Measurements from ENCODE around the gene CYP2E1. TPM values are rescaled to one million over a fixed set of nuclear protein-coding genes. Genes with fewer than 3 reads are reported as not detected.

The CYP2E1 gene
- polyA plus RNA-seq, 1 of the 3 experiments (the other 2 are of a cell fraction) = 0.61 TPM

- ChIA-PET CTCF (no interaction called here), POLR2A (no interaction called here)
- H3K27me3 ChIP-seq (ENCODE audit: insufficient read depth) = no peaks in the 10 kb centered on the region
- no peaks in the 10 kb centered on the region for H3K36me3 ChIP-seq (replicated peaks in 1 of 2; ENCODE audit: control insufficient read depth in 1 of 2, insufficient read depth in 2 of 2, low read length in 1 of 2)
- H3K9me3 ChIP-seq = peaks cover 11% of the 10 kb centered on the region; the same call in 1 of the 2 replicates
- H3K79me2 ChIP-seq (ENCODE audit: insufficient read depth) = no peaks in the 10 kb centered on the region
- TF ChIP-seq USF1 (IDR thresholded peaks at IDR 0.05; ENCODE audit: borderline replicate concordance, low read depth) (no peak), RAD21 (IDR thresholded peaks at IDR 0.05; ENCODE audit: low read length) (no peak)
- H3K9me2 ChIP-seq = no peaks in the 10 kb centered on the region
- H3K4me3 ChIP-seq (ENCODE audit: low read depth in 2 of 2, low read length in 1 of 2) = no peak overlapping the region
- no peak overlapping the region for H3K9ac ChIP-seq
- H2AFZ ChIP-seq (ENCODE audit: low read depth) = no peak overlapping the region
- H3F3A ChIP-seq (replicated peaks; ENCODE audit: insufficient read depth) = no peaks in the 10 kb centered on the region
- no peak for DNase-seq
- no peaks in the 10 kb centered on the region for H3K4me1 ChIP-seq (ENCODE audit: control insufficient read depth in 1 of 2, insufficient read depth in 2 of 2, low read depth in 1 of 2, low read length in 1 of 2)
- H3K4me2 ChIP-seq = no peak overlapping the region
- no peaks in the 10 kb centered on the region for H4K20me1 ChIP-seq (ENCODE audit: insufficient read depth)
- H3K27ac ChIP-seq (ENCODE audit: low read depth in 2 of 2, low read length in 1 of 2) = no peak overlapping the region
Measured at GRCh38 chr10:133484818-133485217, 42.3 kb upstream of the CYP2E1 start.

GRCh38 chr10:133487085-133487484 lies 40.1 kb upstream of the CYP2E1 start:
- ChIA-PET CTCF (no interaction called here), POLR2A (no interaction called here)
- TF ChIP-seq TEAD4 (IDR thresholded peaks at IDR 0.05; ENCODE audit: borderline replicate concordance, insufficient read depth) (no peak), TCF12 (IDR thresholded peaks at IDR 0.05) (no peak), REST (IDR thresholded peaks at IDR 0.05; ENCODE audit: low read depth, low read length) (no peak), MXI1 (IDR thresholded peaks at IDR 0.05; ENCODE audit: low read depth, low read length) (no peak)
- H3K4me2 ChIP-seq = no peak overlapping the region
- no peak overlapping the region for H2AFZ ChIP-seq (ENCODE audit: low read depth)
- no peaks in the 10 kb centered on the region for H4K20me1 ChIP-seq (ENCODE audit: insufficient read depth)
- no peak overlapping the region for H3K27ac ChIP-seq (ENCODE audit: low read depth in 2 of 2, low read length in 1 of 2)
- no peak for DNase-seq
- no peaks in the 10 kb centered on the region for H3K36me3 ChIP-seq (replicated peaks in 1 of 2; ENCODE audit: control insufficient read depth in 1 of 2, insufficient read depth in 2 of 2, low read length in 1 of 2)
- no peak overlapping the region for H3K9ac ChIP-seq
- peaks cover 11% of the 10 kb centered on the region; the same call in 1 of the 2 replicates for H3K9me3 ChIP-seq
- H3K9me2 ChIP-seq = no peaks in the 10 kb centered on the region
- H3K27me3 ChIP-seq (ENCODE audit: insufficient read depth) = no peaks in the 10 kb centered on the region
- no peaks in the 10 kb centered on the region for H3K4me1 ChIP-seq (ENCODE audit: control insufficient read depth in 1 of 2, insufficient read depth in 2 of 2, low read depth in 1 of 2, low read length in 1 of 2)
- H3K4me3 ChIP-seq (ENCODE audit: low read depth in 2 of 2, low read length in 1 of 2) = no peak overlapping the region
- no peaks in the 10 kb centered on the region for H3F3A ChIP-seq (replicated peaks; ENCODE audit: insufficient read depth)
- H3K79me2 ChIP-seq (ENCODE audit: insufficient read depth) = no peaks in the 10 kb centered on the region

- DNase-seq = no peak
- H4K20me1 ChIP-seq (ENCODE audit: insufficient read depth) = no peaks in the 10 kb centered on the region
- no peaks in the 10 kb centered on the region for H3K36me3 ChIP-seq (replicated peaks in 1 of 2; ENCODE audit: control insufficient read depth in 1 of 2, insufficient read depth in 2 of 2, low read length in 1 of 2)
- H3K9ac ChIP-seq = no peak overlapping the region
- H3K4me1 ChIP-seq (ENCODE audit: control insufficient read depth in 1 of 2, insufficient read depth in 2 of 2, low read depth in 1 of 2, low read length in 1 of 2) = no peaks in the 10 kb centered on the region
- H3K9me2 ChIP-seq = no peaks in the 10 kb centered on the region
- CTCF ChIA-PET = no interaction called here
- H3K9me3 ChIP-seq = peaks cover 11% of the 10 kb centered on the region; the same call in 1 of the 2 replicates
- H3K4me2 ChIP-seq = no peak overlapping the region
- H3F3A ChIP-seq (replicated peaks; ENCODE audit: insufficient read depth) = no peaks in the 10 kb centered on the region
- no peak overlapping the region for H2AFZ ChIP-seq (ENCODE audit: low read depth)
- H3K4me3 ChIP-seq (ENCODE audit: low read depth in 2 of 2, low read length in 1 of 2) = no peak overlapping the region
- POLR2A ChIA-PET = no interaction called here
- no peaks in the 10 kb centered on the region for H3K79me2 ChIP-seq (ENCODE audit: insufficient read depth)
- no peaks in the 10 kb centered on the region for H3K27me3 ChIP-seq (ENCODE audit: insufficient read depth)
- no peak overlapping the region for H3K27ac ChIP-seq (ENCODE audit: low read depth in 2 of 2, low read length in 1 of 2)
- TF ChIP-seq IRF3 (IDR thresholded peaks at IDR 0.05; ENCODE audit: low read depth, low read length) = no peak
- TF ChIP-seq NFIC (IDR thresholded peaks at IDR 0.05; ENCODE audit: borderline replicate concordance) = no peak
- no peak for TF ChIP-seq TAF1 (IDR thresholded peaks at IDR 0.05; ENCODE audit: borderline replicate concordance, low read depth, low read length)
- TF ChIP-seq FOXM1 (IDR thresholded peaks at IDR 0.05; ENCODE audit: low read depth) = no peak
- no peak for TF ChIP-seq TEAD4 (IDR thresholded peaks at IDR 0.05; ENCODE audit: borderline replicate concordance, insufficient read depth)
- TF ChIP-seq MXI1 (IDR thresholded peaks at IDR 0.05; ENCODE audit: low read depth, low read length) = no peak
- no peak for TF ChIP-seq GABPA (IDR thresholded peaks at IDR 0.05; ENCODE audit: low read depth)
- no peak for TF ChIP-seq CTCF (IDR thresholded peaks at IDR 0.05)
- no peak for TF ChIP-seq EP300 (IDR thresholded peaks at IDR 0.05; ENCODE audit: borderline replicate concordance in 1 of 2, low read depth in 1 of 2, low read length in 1 of 2)
- no peak for TF ChIP-seq PBX3 (IDR thresholded peaks at IDR 0.05)
- no peak for TF ChIP-seq GATA2 (CRISPR knock-in tag; IDR thresholded peaks at IDR 0.05)
Measured at GRCh38 chr10:133488354-133488753, 38.8 kb upstream of the CYP2E1 start.
